Stimulated activated CD8-positive, alpha-beta memory T cell treated with anti-CD3 and anti-CD28 coated beads, Interleukin-12 subunit alpha, Interleukin-12 subunit beta, amount 100 ng/mL, for 4 hours (primary cell): ENCODE data around the gene CDS2.

Experiments
- DNase-seq: peaks from one replicate; pipeline ENCODE4 v3.0.0-alpha.2; 2020; ENCODE audit warnings: low read depth

CDS2 gene

GRCh38 chr20:5153612-5154542 lies 27.1 kb downstream of the CDS2 start:
- DNase-seq: no peak

- no peak for DNase-seq
Measured at GRCh38 chr20:5154543-5154925, 27.7 kb downstream of the CDS2 start.

- DNase-seq: no peak
Measured at GRCh38 chr20:5155404-5155803, 28.6 kb downstream of the CDS2 start.

GRCh38 chr20:5156675-5157448 lies 30.1 kb downstream of the CDS2 start:
- DNase-seq: no peak

- no peak for DNase-seq
Measured at GRCh38 chr20:5159928-5160327, 33.1 kb downstream of the CDS2 start.

GRCh38 chr20:5160882-5161281 lies 34.1 kb downstream of the CDS2 start:
- no peak for DNase-seq

- DNase-seq: no peak
Measured at GRCh38 chr20:5161536-5162164, 34.8 kb downstream of the CDS2 start.

- DNase-seq: no peak
Measured at GRCh38 chr20:5164645-5165625, 38.1 kb downstream of the CDS2 start.

GRCh38 chr20:5168651-5169396 lies 42.0 kb downstream of the CDS2 start:
- DNase-seq: no peak

GRCh38 chr20:5170341-5170740 lies 43.5 kb downstream of the CDS2 start:
- no peak for DNase-seq

GRCh38 chr20:5171064-5171789 lies 44.4 kb downstream of the CDS2 start:
- DNase-seq: no peak

GRCh38 chr20:5171790-5172164 lies 45.0 kb downstream of the CDS2 start:
- no peak for DNase-seq

- no peak for DNase-seq
Measured at GRCh38 chr20:5172167-5172601, 45.4 kb downstream of the CDS2 start.

- no peak for DNase-seq
Measured at GRCh38 chr20:5172903-5173463, 46.2 kb downstream of the CDS2 start.

GRCh38 chr20:5173751-5174150 lies 46.9 kb downstream of the CDS2 start:
- no peak for DNase-seq

GRCh38 chr20:5177071-5177470 lies 50.3 kb downstream of the CDS2 start:
- DNase-seq: no peak

GRCh38 chr20:5178046-5178445 lies 51.2 kb downstream of the CDS2 start:
- no peak for DNase-seq

- no peak for DNase-seq
Measured at GRCh38 chr20:5180421-5180820, 53.6 kb downstream of the CDS2 start.

GRCh38 chr20:5180933-5181332 lies 54.1 kb downstream of the CDS2 start:
- no peak for DNase-seq

- DNase-seq: no peak
Measured at GRCh38 chr20:5181492-5181891, 54.7 kb downstream of the CDS2 start.
